ENCODE measurements around the gene MAP4K4. TPM values are rescaled to one million over a fixed set of nuclear protein-coding genes. Genes with fewer than 3 reads are reported as not detected.

The MAP4K4 gene
- total RNA-seq, 1 experiment from 2014 or later, result 133 TPM

DNA sequence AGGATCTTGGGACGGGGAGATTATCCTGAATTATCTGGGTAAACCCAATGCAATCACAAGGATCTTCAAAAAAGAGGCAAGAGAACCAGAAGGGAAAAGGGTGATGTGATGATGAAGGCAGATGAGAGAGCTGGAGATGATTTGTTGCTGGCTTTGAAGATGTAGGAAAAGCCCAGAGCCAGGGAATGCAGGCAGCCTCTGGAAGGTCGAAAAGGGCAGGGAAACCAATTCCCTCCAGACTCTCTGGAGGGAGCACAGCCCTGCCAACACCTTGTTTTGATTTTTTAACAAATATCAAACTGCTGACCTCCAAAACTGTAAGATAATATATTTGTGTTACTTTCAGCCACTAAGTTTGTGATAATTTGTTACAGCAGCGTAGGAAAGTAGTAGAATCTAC is 245.3 kb downstream of the MAP4K4 start:
- Histone ChIP-seq H3K36me3 (ENCODE audit: low read depth, low read length) (no peaks in the 10 kb centered on the region), H2AFZ (ENCODE audit: low read length) (no peak overlapping the region), H3K4me2 (ENCODE audit: low read length) (no peak overlapping the region), H3K9ac (ENCODE audit: low read length) (no peak overlapping the region), H3K4me1 (ENCODE audit: insufficient read depth, low read length) (no peaks in the 10 kb centered on the region), H3K27ac (ENCODE audit: low read length) (no peak overlapping the region), H3K9me3 (ENCODE audit: low read length) (no peaks in the 10 kb centered on the region), H4K20me1 (ENCODE audit: low read length) (no peaks in the 10 kb centered on the region), H3K9me2 (replicated peaks; ENCODE audit: low read length) (no peaks in the 10 kb centered on the region), H3K4me3 (ENCODE audit: low read length) (no peak overlapping the region), H3F3A (ENCODE audit: low read length, unreplicated experiment) (no peaks in the 10 kb centered on the region), H3K27me3 (ENCODE audit: low read length) (no peaks in the 10 kb centered on the region), H3K79me2 (ENCODE audit: low read length) (no peaks in the 10 kb centered on the region)
- ATAC-seq (no peak), DNase-seq (no peak)
- ChIA-PET CTCF (no interaction called here), POLR2A (ENCODE audit: unreplicated experiment) (no interaction called here)
- no peak for TF ChIP-seq EZH2phosphoT487 (IDR thresholded peaks at IDR 0.05; ENCODE audit: borderline replicate concordance, low read length)
- TF ChIP-seq EZH2 (IDR thresholded peaks at IDR 0.05; ENCODE audit: low read length, unreplicated experiment), result no peak
- TF ChIP-seq, protein P1, sequence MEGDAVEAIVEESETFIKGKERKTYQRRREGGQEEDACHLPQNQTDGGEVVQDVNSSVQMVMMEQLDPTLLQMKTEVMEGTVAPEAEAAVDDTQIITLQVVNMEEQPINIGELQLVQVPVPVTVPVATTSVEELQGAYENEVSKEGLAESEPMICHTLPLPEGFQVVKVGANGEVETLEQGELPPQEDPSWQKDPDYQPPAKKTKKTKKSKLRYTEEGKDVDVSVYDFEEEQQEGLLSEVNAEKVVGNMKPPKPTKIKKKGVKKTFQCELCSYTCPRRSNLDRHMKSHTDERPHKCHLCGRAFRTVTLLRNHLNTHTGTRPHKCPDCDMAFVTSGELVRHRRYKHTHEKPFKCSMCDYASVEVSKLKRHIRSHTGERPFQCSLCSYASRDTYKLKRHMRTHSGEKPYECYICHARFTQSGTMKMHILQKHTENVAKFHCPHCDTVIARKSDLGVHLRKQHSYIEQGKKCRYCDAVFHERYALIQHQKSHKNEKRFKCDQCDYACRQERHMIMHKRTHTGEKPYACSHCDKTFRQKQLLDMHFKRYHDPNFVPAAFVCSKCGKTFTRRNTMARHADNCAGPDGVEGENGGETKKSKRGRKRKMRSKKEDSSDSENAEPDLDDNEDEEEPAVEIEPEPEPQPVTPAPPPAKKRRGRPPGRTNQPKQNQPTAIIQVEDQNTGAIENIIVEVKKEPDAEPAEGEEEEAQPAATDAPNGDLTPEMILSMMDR (conservative IDR thresholded peaks at IDR 0.05; ENCODE audit: low read depth, low read length), result no peak
- no TSS peak for BruUV-seq (replicated peaks)
- intact Hi-C loops (cut with micrococcal nuclease), result no loop called here

Other genes starting within 250 kb of the MAP4K4 start
- gene RFX8, start 222.6 kb upstream of the MAP4K4 start, total RNA-seq (2014; rRNA removed), result 0.46 and 0.77 TPM in 2 replicates

Measured in PC-3 (cell line).